Activated B cell treated with CpG ODN at 0.5 μM for 24 hours (primary cell): ENCODE data around the gene PLCH2. TPM values are rescaled to one million over a fixed set of nuclear protein-coding genes. Genes with fewer than 3 reads are reported as not detected.

Source experiments
- ATAC-seq: fragments of 200-7000 bp; cut with Tn5 transposase; one replicate; pipeline ENCODE4 v1.10.0; 2021; ENCODE audit warnings: low read depth, mild to moderate bottlenecking, moderate library complexity
- CTCF ChIA-PET: fragments of 350-600 bp; sonication (Branson Sonifier 250); formaldehyde crosslinking; loops from one replicate; lab custom pipeline; 2021; ENCODE audit warnings: antibody characterized with exemption; lab: Charles Lee
- POLR2A ChIA-PET: fragments of 350-600 bp; sonication (Branson Sonifier 250); formaldehyde crosslinking; loops from one replicate; lab custom pipeline; 2021; ENCODE audit warnings: antibody characterized with exemption; lab: Charles Lee
- DNase-seq: peaks from one replicate; pipeline ENCODE4 v3.0.0; 2022
- H3K27ac Mint-ChIP-seq: one replicate; pipeline ENCODE4 v1.8.0; 2020; ENCODE audit warnings: mixed read lengths
- H3K27me3 Mint-ChIP-seq: one replicate; pipeline ENCODE4 v1.8.0; 2021; ENCODE audit warnings: mixed read lengths
- H3K36me3 Mint-ChIP-seq: one replicate; pipeline ENCODE4 v1.8.0; 2021; ENCODE audit warnings: low read depth, mixed read lengths
- H3K4me1 Mint-ChIP-seq: one replicate; pipeline ENCODE4 v1.8.0; 2021; ENCODE audit warnings: mixed read lengths
- H3K4me3 Mint-ChIP-seq: one replicate; pipeline ENCODE4 v1.8.0; 2020; ENCODE audit warnings: mild to moderate bottlenecking, mixed read lengths
- H3K9me3 Mint-ChIP-seq: one replicate; pipeline ENCODE4 v1.8.0; 2020; ENCODE audit warnings: mixed read lengths
- intact Hi-C: fragments of 100-400 bp; cut with micrococcal nuclease; formaldehyde crosslinking; loops from one replicate; pipeline ENCODE4 v1.15.1; 2024
- total RNA-seq: library from RNA; stranded (reverse); gene quantifications from 2 replicates; pipeline ENCODE4 v1.2.3, GENCODE V29; 2022
- TF ChIP-seq, protein P1 (sequence below): fragments of 200-600 bp; IDR thresholded peaks from one replicate; pipeline ENCODE4 v1.8.0; 2022; ENCODE audit warnings: antibody characterized with exemption, mild to moderate bottlenecking

The PLCH2 gene
- total RNA-seq, 1 donor from 2014 or later, result 6.1 TPM

DNA sequence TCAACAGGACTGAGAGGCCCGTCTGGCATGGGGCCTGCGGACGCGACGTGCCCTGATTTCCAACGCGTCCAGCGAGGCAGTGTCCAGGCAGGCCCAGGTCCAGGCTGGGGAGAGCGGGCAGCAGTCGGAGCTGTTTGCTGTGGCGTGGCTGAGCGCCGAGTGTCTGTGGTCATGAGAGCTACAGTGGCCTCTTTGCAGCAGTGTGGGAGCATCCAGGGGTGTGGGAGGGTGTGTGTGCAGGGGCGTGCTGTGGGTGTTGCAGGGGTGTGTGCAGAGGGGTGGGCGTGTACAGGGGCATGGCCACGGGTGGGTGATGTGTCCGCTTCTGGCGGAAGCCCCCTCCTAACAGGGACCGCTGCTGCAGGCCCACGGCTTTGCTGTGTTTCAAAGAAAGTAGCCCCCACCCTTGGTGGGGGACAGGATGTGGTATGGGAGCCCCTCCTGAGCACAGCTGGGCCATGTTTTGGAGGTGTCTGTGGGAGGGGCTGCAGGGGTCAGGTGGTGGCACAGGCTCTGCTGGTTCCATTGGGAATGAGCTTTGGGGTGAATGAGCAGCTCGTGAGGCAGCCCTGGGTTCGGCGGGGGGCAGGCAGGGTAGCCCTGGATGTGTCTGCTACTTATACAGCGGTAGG is 17.7 kb downstream of the PLCH2 start:
- Mint-ChIP-seq H3K4me3 (peak overlapping the region; percentile 11), H3K27ac (peak overlapping the region; percentile 68)
- DNase-seq, result no peak

DNA sequence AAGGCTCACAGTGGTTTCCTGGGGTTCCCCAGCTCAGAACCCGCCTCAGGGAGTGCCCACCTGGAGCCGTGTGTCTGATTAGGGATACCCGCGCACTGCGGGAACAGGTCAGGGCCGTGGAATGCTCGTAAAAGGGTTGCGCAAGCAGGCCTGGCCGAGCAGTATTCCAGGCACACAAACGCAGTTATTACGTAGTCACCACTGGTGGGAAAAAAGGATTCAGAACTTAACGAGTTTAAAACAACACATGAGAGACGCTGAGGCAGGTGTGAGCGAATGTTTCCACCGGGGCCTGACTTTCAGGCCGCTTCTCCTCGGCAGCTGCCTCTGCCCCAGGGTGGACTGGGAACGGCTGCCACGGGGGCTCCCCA is 18.2 kb downstream of the PLCH2 start:
- ChIA-PET POLR2A (interaction anchor here (0.5 to 2.7 kb wide), 5 partner anchors 30 to 541 kb away, joined by 3 to 11 read pairs (median 4); no protein-coding TSS in a partner anchor), CTCF (no interaction called here)
- DNase-seq, result no peak
- Mint-ChIP-seq H3K27me3 (no peaks in the 10 kb centered on the region), H3K9me3 (no peaks in the 10 kb centered on the region), H3K4me1 (peaks cover 53% of the 10 kb centered on the region), H3K27ac (peak overlapping the region; percentile 68), H3K4me3 (peak overlapping the region; percentile 11), H3K36me3 (peaks cover 3% of the 10 kb centered on the region)
- TF ChIP-seq, protein P1, sequence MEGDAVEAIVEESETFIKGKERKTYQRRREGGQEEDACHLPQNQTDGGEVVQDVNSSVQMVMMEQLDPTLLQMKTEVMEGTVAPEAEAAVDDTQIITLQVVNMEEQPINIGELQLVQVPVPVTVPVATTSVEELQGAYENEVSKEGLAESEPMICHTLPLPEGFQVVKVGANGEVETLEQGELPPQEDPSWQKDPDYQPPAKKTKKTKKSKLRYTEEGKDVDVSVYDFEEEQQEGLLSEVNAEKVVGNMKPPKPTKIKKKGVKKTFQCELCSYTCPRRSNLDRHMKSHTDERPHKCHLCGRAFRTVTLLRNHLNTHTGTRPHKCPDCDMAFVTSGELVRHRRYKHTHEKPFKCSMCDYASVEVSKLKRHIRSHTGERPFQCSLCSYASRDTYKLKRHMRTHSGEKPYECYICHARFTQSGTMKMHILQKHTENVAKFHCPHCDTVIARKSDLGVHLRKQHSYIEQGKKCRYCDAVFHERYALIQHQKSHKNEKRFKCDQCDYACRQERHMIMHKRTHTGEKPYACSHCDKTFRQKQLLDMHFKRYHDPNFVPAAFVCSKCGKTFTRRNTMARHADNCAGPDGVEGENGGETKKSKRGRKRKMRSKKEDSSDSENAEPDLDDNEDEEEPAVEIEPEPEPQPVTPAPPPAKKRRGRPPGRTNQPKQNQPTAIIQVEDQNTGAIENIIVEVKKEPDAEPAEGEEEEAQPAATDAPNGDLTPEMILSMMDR, result no peak
- ATAC-seq, result no peak
- intact Hi-C loops, result no loop called here

More for the DNA sequence above, 17.7 kb downstream of the PLCH2 start:
- Mint-ChIP-seq H3K27me3 (no peaks in the 10 kb centered on the region), H3K36me3 (peaks cover 7% of the 10 kb centered on the region), H3K4me1 (peaks cover 49% of the 10 kb centered on the region), H3K9me3 (peaks cover 3% of the 10 kb centered on the region)
- ATAC-seq, result no peak
- ChIA-PET CTCF (no interaction called here), POLR2A (interaction anchor here (0.6 kb wide), 1 partner anchor 91 kb away, joined by 3 read pairs; no protein-coding TSS in a partner anchor)
- TF ChIP-seq, protein P1, result no peak
- intact Hi-C loops, result no loop called here

DNA sequence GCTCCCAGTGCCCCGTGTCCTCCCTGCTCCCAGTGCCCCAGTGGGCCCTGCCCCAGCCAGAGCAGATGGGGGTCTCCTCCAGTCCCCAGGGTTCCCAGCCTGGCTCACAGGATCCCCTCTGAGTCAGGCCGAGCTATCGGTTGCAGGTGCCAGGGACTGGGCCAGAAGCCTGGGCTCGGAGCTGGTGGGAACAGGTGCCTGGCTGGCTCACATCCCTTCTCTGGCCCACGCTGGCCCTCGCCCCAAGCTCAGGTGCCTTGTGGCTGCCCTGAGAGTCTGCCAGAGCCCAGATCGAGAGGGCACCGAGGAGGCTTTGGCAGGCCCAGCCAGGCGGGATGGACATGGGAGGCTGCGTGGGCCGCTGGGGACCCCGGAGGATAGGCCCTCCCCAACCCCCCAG is 18.9 kb downstream of the PLCH2 start:
- intact Hi-C loops, result no loop called here
- H3K4me1 Mint-ChIP-seq, result peaks cover 60% of the 10 kb centered on the region
- H3K4me3 Mint-ChIP-seq, result no peak overlapping the region
- H3K27ac Mint-ChIP-seq, result no peak overlapping the region
- ChIA-PET POLR2A (interaction anchor here (0.5 to 2.7 kb wide), 4 partner anchors 30 to 542 kb away, joined by 3 to 11 read pairs (median 4); no protein-coding TSS in a partner anchor), CTCF (no interaction called here)
- ATAC-seq, result no peak
- H3K9me3 Mint-ChIP-seq, result no peaks in the 10 kb centered on the region
- no peaks in the 10 kb centered on the region for H3K27me3 Mint-ChIP-seq
- DNase-seq, result no peak
- no peaks in the 10 kb centered on the region for H3K36me3 Mint-ChIP-seq
- TF ChIP-seq, protein P1, result no peak

DNA sequence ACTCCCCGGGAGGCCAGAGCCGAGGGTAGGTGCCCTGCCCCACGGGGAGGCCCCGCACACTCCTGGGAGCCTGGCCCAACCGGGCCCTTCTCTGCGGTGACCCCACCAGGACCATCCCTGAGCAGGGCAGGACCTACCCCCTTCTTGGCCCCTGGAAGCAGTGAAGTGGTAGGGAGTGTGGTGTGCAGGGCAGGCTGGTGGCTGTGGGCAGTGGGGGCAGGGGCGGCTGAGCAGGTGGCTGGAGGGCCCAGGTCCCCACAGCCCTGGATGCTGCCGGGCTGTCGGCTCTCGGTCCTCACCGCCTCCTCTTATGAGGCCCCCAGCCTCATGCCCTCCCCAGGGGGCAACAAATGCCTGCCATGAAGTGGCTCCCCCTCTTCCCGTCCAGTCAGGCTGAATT is 19.5 kb downstream of the PLCH2 start:
- POLR2A ChIA-PET, result interaction anchor here (1.0 to 2.7 kb wide), 4 partner anchors 31 to 90 kb away, joined by 3 to 11 read pairs (median 6); partner anchors contain the start of gene PANK4
- intact Hi-C loops, result no loop called here

More for the DNA sequence above, 19.5 kb downstream of the PLCH2 start:
- CTCF ChIA-PET, result interaction anchor here (1.1 kb wide), 1 partner anchor 301 kb away, joined by 3 read pairs; the partner anchor contains the start of gene FAAP20
- Mint-ChIP-seq H3K9me3 (no peaks in the 10 kb centered on the region), H3K4me1 (peaks cover 65% of the 10 kb centered on the region), H3K36me3 (no peaks in the 10 kb centered on the region), H3K27ac (peak overlapping the region; percentile 81), H3K27me3 (no peaks in the 10 kb centered on the region), H3K4me3 (no peak overlapping the region)
- TF ChIP-seq, protein P1, result no peak
- peak; percentile 4 for ATAC-seq
- no peak for DNase-seq
